T-helper 2 cell treated with Interferon-gamma antibody and Interleukin-4, amounts not matched to agents 5 μg/mL and 100 μg/mL, for 36 hours (primary cell): ENCODE results near the gene METAP1.
"Not testable (repeated sequence)": the region's sequence is repeated elsewhere in the genome, so short reads cannot be mapped to it uniquely, and the experiment has no call there.

Experiments
- DNase-seq: peaks from one replicate; pipeline ENCODE4 v3.0.0; 2021; ENCODE audit warnings: low spot score
- H3K27ac Mint-ChIP-seq: one replicate; pipeline ENCODE4 v1.8.0; 2021; ENCODE audit warnings: mild to moderate bottlenecking, mixed read lengths
- H3K27me3 Mint-ChIP-seq: one replicate; pipeline ENCODE4 v1.8.0; 2021; ENCODE audit warnings: low read depth, mixed read lengths
- H3K36me3 Mint-ChIP-seq: one replicate; pipeline ENCODE4 v1.8.0; 2021; ENCODE audit warnings: low read depth, mixed read lengths
- H3K4me1 Mint-ChIP-seq: one replicate; pipeline ENCODE4 v1.8.0; 2021; ENCODE audit warnings: low read depth, mixed read lengths
- H3K4me3 Mint-ChIP-seq: one replicate; pipeline ENCODE4 v1.8.0; 2022; ENCODE audit warnings: mild to moderate bottlenecking, moderate library complexity, mixed read lengths
- H3K9me3 Mint-ChIP-seq: one replicate; pipeline ENCODE4 v1.8.0; 2021; ENCODE audit warnings: mixed read lengths

METAP1 gene

DNA sequence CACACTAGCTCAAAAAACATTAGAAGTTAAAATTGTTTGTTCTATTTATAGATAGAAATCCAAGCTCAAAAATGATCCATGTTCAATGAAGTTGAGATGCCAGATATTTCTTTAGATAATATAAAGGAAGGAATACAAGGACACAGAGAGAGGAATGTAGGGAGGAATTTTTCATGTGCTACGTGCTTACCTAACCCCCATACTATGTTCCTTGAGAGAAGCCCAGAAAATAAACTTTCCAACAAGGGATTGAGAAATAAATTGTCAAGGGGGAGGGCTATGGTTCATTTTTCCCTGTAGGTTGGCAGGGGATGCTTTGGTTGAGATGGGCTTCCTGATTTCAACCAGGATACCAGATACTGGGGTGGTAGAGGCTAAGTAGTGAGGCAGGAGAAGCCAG is 108.6 kb downstream of the METAP1 start:
- Mint-ChIP-seq H3K4me1 (peaks cover 2% of the 10 kb centered on the region), H3K27ac (no peak overlapping the region), H3K36me3 (no peaks in the 10 kb centered on the region), H3K27me3 (peaks cover 7% of the 10 kb centered on the region), H3K4me3 (no peak overlapping the region), H3K9me3 (no peaks in the 10 kb centered on the region)
- no peak for DNase-seq

GRCh38 chr4:99109286-99109685 is 113.8 kb downstream of the METAP1 start:
- not testable (repeated sequence) for H3K4me1 Mint-ChIP-seq, H3K9me3 Mint-ChIP-seq, H3K27me3 Mint-ChIP-seq, H3K4me3 Mint-ChIP-seq, H3K27ac Mint-ChIP-seq, H3K36me3 Mint-ChIP-seq, DNase-seq
